Hepatocyte (in vitro differentiated cells): ENCODE measurements around the gene RNF213.

Experiments
- CTCF ChIP-seq: fragments of 200-600 bp; sonication (generic); IDR thresholded peaks from 2 replicates; pipeline ENCODE4 v1.5.1; 2016; ENCODE audit warnings: antibody characterized with exemption, mild to moderate bottlenecking; ENCODE audit not compliant: poor library complexity
- EZH2 ChIP-seq: fragments of 200-600 bp; sonication (generic); IDR thresholded peaks from 2 replicates; pipeline ENCODE4 v1.6.1; 2016; ENCODE audit warnings: antibody characterized with exemption, mild to moderate bottlenecking, borderline replicate concordance
- EZH2phosphoT487 ChIP-seq: fragments of 200-600 bp; sonication (generic); IDR thresholded peaks from one replicate; pipeline ENCODE4 v1.6.1; 2018; ENCODE audit warnings: antibody characterized with exemption, mild to moderate bottlenecking, low read depth, moderate library complexity; ENCODE audit not compliant: unreplicated experiment, severe bottlenecking

DNA sequence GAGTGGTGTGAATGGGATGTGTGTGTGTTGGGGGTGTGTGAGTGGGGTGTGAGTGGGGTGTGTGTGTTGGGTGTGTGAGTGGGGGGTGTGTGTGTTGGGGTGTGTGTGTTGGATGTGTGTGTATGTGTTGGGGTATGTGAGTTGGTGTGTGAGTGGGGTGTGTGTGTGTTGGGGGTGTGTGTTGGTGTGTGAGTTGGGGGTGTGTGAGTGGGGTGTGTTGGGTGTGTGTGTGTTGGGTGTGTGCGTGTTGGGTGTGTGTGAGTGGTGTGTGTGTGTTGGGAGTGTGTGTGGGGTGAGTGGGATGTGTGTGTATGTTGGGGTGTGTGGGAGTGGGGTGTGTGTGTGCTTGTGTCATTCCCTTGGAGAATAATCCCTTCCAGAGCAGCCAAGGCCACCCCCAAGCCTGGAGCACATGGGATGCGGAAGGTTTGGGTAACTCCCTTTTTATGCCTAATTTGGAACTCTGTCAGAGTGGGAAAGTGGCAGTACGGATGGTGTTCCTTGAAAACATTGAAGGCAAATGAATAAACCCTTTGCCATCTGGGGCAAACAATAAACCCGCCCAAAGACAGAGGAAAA lies 14.3 kb downstream of the RNF213 start:
- TF ChIP-seq CTCF (no peak), EZH2 (no peak), EZH2phosphoT487 (no peak)
